Measurements from ENCODE around the gene REXO4.

GRCh38 chr9:133429641-133430161, 11.9 kb upstream of the REXO4 start:
- TF ChIP-seq, protein P1, sequence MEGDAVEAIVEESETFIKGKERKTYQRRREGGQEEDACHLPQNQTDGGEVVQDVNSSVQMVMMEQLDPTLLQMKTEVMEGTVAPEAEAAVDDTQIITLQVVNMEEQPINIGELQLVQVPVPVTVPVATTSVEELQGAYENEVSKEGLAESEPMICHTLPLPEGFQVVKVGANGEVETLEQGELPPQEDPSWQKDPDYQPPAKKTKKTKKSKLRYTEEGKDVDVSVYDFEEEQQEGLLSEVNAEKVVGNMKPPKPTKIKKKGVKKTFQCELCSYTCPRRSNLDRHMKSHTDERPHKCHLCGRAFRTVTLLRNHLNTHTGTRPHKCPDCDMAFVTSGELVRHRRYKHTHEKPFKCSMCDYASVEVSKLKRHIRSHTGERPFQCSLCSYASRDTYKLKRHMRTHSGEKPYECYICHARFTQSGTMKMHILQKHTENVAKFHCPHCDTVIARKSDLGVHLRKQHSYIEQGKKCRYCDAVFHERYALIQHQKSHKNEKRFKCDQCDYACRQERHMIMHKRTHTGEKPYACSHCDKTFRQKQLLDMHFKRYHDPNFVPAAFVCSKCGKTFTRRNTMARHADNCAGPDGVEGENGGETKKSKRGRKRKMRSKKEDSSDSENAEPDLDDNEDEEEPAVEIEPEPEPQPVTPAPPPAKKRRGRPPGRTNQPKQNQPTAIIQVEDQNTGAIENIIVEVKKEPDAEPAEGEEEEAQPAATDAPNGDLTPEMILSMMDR (conservative IDR thresholded peaks at IDR 0.05 in 1 of 2, IDR thresholded peaks at IDR 0.05 in 1 of 2; ENCODE audit: low read depth in 1 of 2, low read length in 2 of 2), result peak in 1 of 2 donors; percentile 29
- no peak for TF ChIP-seq EZH2 (IDR thresholded peaks at IDR 0.05; ENCODE audit: low read length, missing control alignments)
